ENCODE measurements around the gene PFDN4. TPM values are rescaled to one million over a fixed set of nuclear protein-coding genes. Genes with fewer than 3 reads are reported as not detected.

Gene PFDN4
- total and polyA plus RNA-seq, 2 of the 13 experiments (the other 11 are each of a cell fraction or from before 2014, with no cell fraction given) = 59.8 to 227 TPM

GRCh38 chr20:54194724-54195438 is 13.0 kb upstream of the PFDN4 start (continued):
- peak; percentile 95 for TF ChIP-seq TEAD3 (CRISPR knock-in tag; optimal IDR thresholded peaks at IDR 0.05; ENCODE audit: borderline replicate concordance)
- no peak for TF ChIP-seq ZNF230 (CRISPR knock-in tag; IDR thresholded peaks at IDR 0.05)
- 0 out of 2 replicates have a peak, but pooled peaks have one; percentile 48 for TF ChIP-seq KMT2B (CRISPR knock-in tag; IDR thresholded peaks at IDR 0.05)
- TF ChIP-seq ZNF225 (CRISPR knock-in tag; IDR thresholded peaks at IDR 0.05) = no peak; the same call in 1 of the 2 replicates
- peak; percentile 100 for TF ChIP-seq SALL1 (CRISPR knock-in tag; IDR thresholded peaks at IDR 0.05)
- TF ChIP-seq MAX (IDR thresholded peaks at IDR 0.05) = peak; percentile 89
- TF ChIP-seq KLF13 (CRISPR knock-in tag; IDR thresholded peaks at IDR 0.05) = no peak
- no peak for TF ChIP-seq SRF (IDR thresholded peaks at IDR 0.05; ENCODE audit: low read depth, low read length)
- no peak for TF ChIP-seq TRIM22 (IDR thresholded peaks at IDR 0.05)
- TF ChIP-seq ZNF772 (CRISPR knock-in tag; IDR thresholded peaks at IDR 0.05) = peak; percentile 93
- TF ChIP-seq ZNF747 (CRISPR knock-in tag; IDR thresholded peaks at IDR 0.05; ENCODE audit: borderline replicate concordance) = peak; percentile 85; the same call in 1 of the 2 replicates
- peak; percentile 97 for TF ChIP-seq HMG20B (CRISPR knock-in tag; conservative IDR thresholded peaks at IDR 0.05)
- TF ChIP-seq NR2F6 (IDR thresholded peaks at IDR 0.05) = peak; percentile 99
- TF ChIP-seq NR2F6 (CRISPR knock-in tag; IDR thresholded peaks at IDR 0.05) = peak; percentile 100
- TF ChIP-seq NFYB (CRISPR knock-in tag; IDR thresholded peaks at IDR 0.05) = peak; percentile 38
- no peak for TF ChIP-seq ZBTB1 (CRISPR knock-in tag; IDR thresholded peaks at IDR 0.05; ENCODE audit: borderline replicate concordance)
- peak; percentile 53; the same call in 1 of the 2 replicates for TF ChIP-seq ZNF24 (IDR thresholded peaks at IDR 0.05)
- TF ChIP-seq ZNF710 (CRISPR knock-in tag; IDR thresholded peaks at IDR 0.05; ENCODE audit: borderline replicate concordance) = peak; percentile 86; the same call in 1 of the 2 replicates
- no peak for TF ChIP-seq ZFP36L2 (CRISPR knock-in tag; IDR thresholded peaks at IDR 0.05)
- no peak for TF ChIP-seq ZSCAN12 (CRISPR knock-in tag; IDR thresholded peaks at IDR 0.05)
- no peak for TF ChIP-seq RNF219 (CRISPR knock-in tag; IDR thresholded peaks at IDR 0.05)
- TF ChIP-seq ZBTB34 (CRISPR knock-in tag; IDR thresholded peaks at IDR 0.05) = no peak
- peak; percentile 45; the same call in 1 of the 2 replicates for TF ChIP-seq NFE2L2 (IDR thresholded peaks at IDR 0.05; ENCODE audit: low read length)
